ENCODE results near the gene ODAD3. TPM values are rescaled to one million over a fixed set of nuclear protein-coding genes. Genes with fewer than 3 reads are reported as not detected.

The ODAD3 gene
- total RNA-seq, 2 experiments from 2014 or later, result not detected

- Histone ChIP-seq H3K27me3 (ENCODE audit: control insufficient read depth in 1 of 2, insufficient read depth in 2 of 2, low read length in 2 of 2) (no peaks in the 10 kb centered on the region), H3K9me3 (ENCODE audit: control insufficient read depth in 1 of 2, insufficient read depth in 1 of 2, low read length in 2 of 2) (no peaks in the 10 kb centered on the region), H3K36me3 (ENCODE audit: insufficient read depth, low read length) (peaks cover 34% of the 10 kb centered on the region), H3K27ac (ENCODE audit: low read depth in 1 of 2, low read length in 2 of 2) (no peak overlapping the region), H3K4me3 (ENCODE audit: low read length) (no peak overlapping the region), H3K4me1 (ENCODE audit: insufficient read depth, low read length) (no peaks in the 10 kb centered on the region)
- no peaks in the 10 kb centered on the region for H3K27me3 Mint-ChIP-seq
- no peaks in the 10 kb centered on the region for H3K4me1 Mint-ChIP-seq (ENCODE audit: low read depth)
- DNase-seq (no peak), ATAC-seq (ENCODE audit: poor library complexity) (no peak)
- CTCF ChIA-PET, result no interaction called here
- no peak for TF ChIP-seq CTCF (IDR thresholded peaks at IDR 0.05)
- no peak overlapping the region for H3K4me3 Mint-ChIP-seq
- H3K27ac Mint-ChIP-seq, result no peak overlapping the region
- intact Hi-C loops (cut with DNase I, micrococcal nuclease), result no loop called here
- POLR2A ChIA-PET, result interaction anchor here (1.0 kb wide), 1 partner anchor 31 kb away, joined by 3 read pairs; no protein-coding TSS in a partner anchor
- peaks cover 18% of the 10 kb centered on the region for H3K36me3 Mint-ChIP-seq (ENCODE audit: low read depth)
- H3K9me3 Mint-ChIP-seq, result no peaks in the 10 kb centered on the region
Measured at GRCh38 chr19:11451327-11451870, 16.5 kb upstream of the ODAD3 start.

- no peaks in the 10 kb centered on the region for H3K9me3 ChIP-seq (ENCODE audit: control insufficient read depth in 1 of 2, insufficient read depth in 1 of 2, low read length in 2 of 2)
- Mint-ChIP-seq H3K4me3 (no peak overlapping the region), H3K36me3 (ENCODE audit: low read depth) (peaks cover 21% of the 10 kb centered on the region), H3K27me3 (no peaks in the 10 kb centered on the region), H3K9me3 (no peaks in the 10 kb centered on the region), H3K4me1 (ENCODE audit: low read depth) (no peaks in the 10 kb centered on the region), H3K27ac (no peak overlapping the region)
- no peak overlapping the region for H3K27ac ChIP-seq (ENCODE audit: low read depth in 1 of 2, low read length in 2 of 2)
- intact Hi-C loops (cut with DNase I, micrococcal nuclease), result no loop called here
- H3K36me3 ChIP-seq (ENCODE audit: insufficient read depth, low read length), result peaks cover 41% of the 10 kb centered on the region
- ATAC-seq (ENCODE audit: poor library complexity) (no peak), DNase-seq (no peak)
- H3K4me1 ChIP-seq (ENCODE audit: insufficient read depth, low read length), result no peaks in the 10 kb centered on the region
- ChIA-PET POLR2A (no interaction called here), CTCF (interaction anchor here (1.4 kb wide), 1 partner anchor 32 kb away, joined by 3 read pairs; no protein-coding TSS in a partner anchor)
- no peak for TF ChIP-seq CTCF (IDR thresholded peaks at IDR 0.05)
- no peak overlapping the region for H3K4me3 ChIP-seq (ENCODE audit: low read length)
- H3K27me3 ChIP-seq (ENCODE audit: control insufficient read depth in 1 of 2, insufficient read depth in 2 of 2, low read length in 2 of 2), result no peaks in the 10 kb centered on the region
Measured at GRCh38 chr19:11450570-11451326, 15.8 kb upstream of the ODAD3 start.

- intact Hi-C loops (cut with DNase I, micrococcal nuclease), result no loop called here
- H3K4me3 Mint-ChIP-seq, result no peak overlapping the region
- no peaks in the 10 kb centered on the region for H3K4me1 ChIP-seq (ENCODE audit: insufficient read depth, low read length)
- no peaks in the 10 kb centered on the region for H3K27me3 Mint-ChIP-seq
- peaks cover 38% of the 10 kb centered on the region for H3K36me3 Mint-ChIP-seq (ENCODE audit: low read depth)
- no peaks in the 10 kb centered on the region for H3K27me3 ChIP-seq (ENCODE audit: control insufficient read depth in 1 of 2, insufficient read depth in 2 of 2, low read length in 2 of 2)
- no peak overlapping the region for H3K27ac Mint-ChIP-seq
- no peak for TF ChIP-seq CTCF (IDR thresholded peaks at IDR 0.05)
- no peaks in the 10 kb centered on the region for H3K9me3 Mint-ChIP-seq
- no peak for DNase-seq
- peaks cover 57% of the 10 kb centered on the region for H3K36me3 ChIP-seq (ENCODE audit: insufficient read depth, low read length)
- no peak overlapping the region for H3K4me3 ChIP-seq (ENCODE audit: low read length)
- ChIA-PET POLR2A (no interaction called here), CTCF (no interaction called here)
- no peak for ATAC-seq (ENCODE audit: poor library complexity)
- H3K4me1 Mint-ChIP-seq (ENCODE audit: low read depth), result no peaks in the 10 kb centered on the region
- no peaks in the 10 kb centered on the region for H3K9me3 ChIP-seq (ENCODE audit: control insufficient read depth in 1 of 2, insufficient read depth in 1 of 2, low read length in 2 of 2)
- no peak overlapping the region for H3K27ac ChIP-seq (ENCODE audit: low read depth in 1 of 2, low read length in 2 of 2)
Measured at GRCh38 chr19:11448923-11449554, 14.1 kb upstream of the ODAD3 start.
